ENCODE measurements around the gene SLC30A2. TPM values are rescaled to one million over a fixed set of nuclear protein-coding genes. Genes with fewer than 3 reads are reported as not detected.

Gene SLC30A2
- total and polyA plus RNA-seq, 11 donors: 2.9 to 18.0 (median 4.9) TPM

- peaks cover 0 to 21% (median 0%) of the 10 kb centered on the region in 12 donors for H3K4me1 ChIP-seq
- no peaks in the 10 kb centered on the region for H3K9me3 ChIP-seq
- peak overlapping the region; percentile 43 to 91 (median 63) for H3K4me3 ChIP-seq
- peaks cover 0 to 19% (median 0%) of the 10 kb centered on the region in 9 donors for H3K27me3 ChIP-seq
- 16 to 45% (median 22%) methylated on average over 4 of the region's 4 CpGs for WGBS, 4 donors
- peak overlapping the region; percentile 71 to 100 (median 88) for H3K27ac ChIP-seq
- peak; percentile 88 to 92 (median 91) for ATAC-seq
- H3K36me3 ChIP-seq: peaks cover 0 to 38% (median 0%) of the 10 kb centered on the region in 9 donors
- TF ChIP-seq POLR2A (IDR thresholded peaks at IDR 0.05) (no peak), CTCF (IDR thresholded peaks at IDR 0.05) (no peak)
- intact Hi-C loops (cut with DNase I): loop anchor here in 3 of 10 donors (1.0 to 2.0 kb wide), 3 partner anchors 16 to 28 kb away; no protein-coding TSS in a partner anchor
- peak; percentile 77 to 90 (median 85) for DNase-seq
These were observed 20.9 kb upstream of the SLC30A2 start for GRCh38 chr1:26066857-26067256.

GRCh38 chr1:26066160-26066559 is 20.2 kb upstream of the SLC30A2 start:
- Histone ChIP-seq H3K27me3 (peaks cover 0 to 21% (median 0%) of the 10 kb centered on the region in 9 donors), H3K4me3 (peak overlapping the region; percentile 43 to 91 (median 63)), H3K9me3 (no peaks in the 10 kb centered on the region), H3K27ac (peak overlapping the region; percentile 54 to 100 (median 87)), H3K4me1 (peaks cover 0 to 23% (median 2%) of the 10 kb centered on the region in 12 donors), H3K36me3 (peaks cover 0 to 45% (median 2%) of the 10 kb centered on the region in 9 donors)
- 39 to 52% (median 44%) methylated on average over 7 to 15 of the region's 15 CpGs for WGBS, 4 donors
- no peak for TF ChIP-seq POLR2A (IDR thresholded peaks at IDR 0.05)
- TF ChIP-seq CTCF (IDR thresholded peaks at IDR 0.05): no peak
- peak in 3 of 4 donors; percentile 2 to 9 (median 5) for ATAC-seq
- no peak for DNase-seq
- intact Hi-C loops (cut with DNase I): loop anchor here in 1 of 10 donors (2.0 kb wide), 1 partner anchor 29 kb away; no protein-coding TSS in a partner anchor

- peak overlapping the region in 11 of 12 donors; percentile 45 to 100 (median 86) for H3K27ac ChIP-seq
- H3K4me1 ChIP-seq: peaks cover 0 to 39% (median 7%) of the 10 kb centered on the region in 12 donors
These were observed 18.6 kb upstream of the SLC30A2 start for GRCh38 chr1:26064553-26064952.

More at GRCh38 chr1:26064553-26064952, 18.6 kb upstream of the SLC30A2 start:
- H3K27me3 ChIP-seq: peaks cover 0 to 27% (median 0%) of the 10 kb centered on the region in 9 donors
- WGBS, 4 donors: 45 to 53% (median 47%) methylated on average over 3 of the region's 3 CpGs
- intact Hi-C loops (cut with DNase I): no loop called here
- peaks cover 0 to 61% (median 17%) of the 10 kb centered on the region in 9 donors for H3K36me3 ChIP-seq
- TF ChIP-seq POLR2A (IDR thresholded peaks at IDR 0.05) (no peak), CTCF (IDR thresholded peaks at IDR 0.05) (no peak)
- peak overlapping the region; percentile 17 to 91 (median 63) for H3K4me3 ChIP-seq
- DNase-seq: no peak
- H3K9me3 ChIP-seq: no peaks in the 10 kb centered on the region
- no peak for ATAC-seq

All from heart left ventricle (tissue), 16 donors.